ENCODE data around the gene RCSD1. TPM values are rescaled to one million over a fixed set of nuclear protein-coding genes. Genes with fewer than 3 reads are reported as not detected.
A peak's percentile ranks its signal among the peaks of the same experiment; 100 is the strongest.

The RCSD1 gene
- polyA plus RNA-seq, 3 donors: 116 to 218 (median 216) TPM

GRCh38 chr1:167720965-167721616 lies 91.1 kb downstream of the RCSD1 start:
- H3K36me3 ChIP-seq (replicated peaks in 1 of 2; ENCODE audit: control insufficient read depth in 1 of 2, insufficient read depth in 2 of 2, low read length in 2 of 2): no peaks in the 10 kb centered on the region
- H3K4me3 ChIP-seq (replicated peaks in 1 of 3; ENCODE audit: low read depth in 2 of 3, low read length in 3 of 3): peak overlapping the region; percentile 87 to 98 (median 89)
- no peak for TF ChIP-seq CTCF (IDR thresholded peaks at IDR 0.05)
- DNase-seq: peak; percentile 56 to 67 (median 58)
- H3K9me3 Mint-ChIP-seq: peaks cover 0 to 1% (median 0%) of the 10 kb centered on the region in 7 donors
- peaks cover 59% of the 10 kb centered on the region for H3K4me1 Mint-ChIP-seq
- peaks cover 1 to 6% (median 4%) of the 10 kb centered on the region in 3 donors for H3K27me3 Mint-ChIP-seq (ENCODE audit: low read depth in 3 of 3)
- H4K20me1 ChIP-seq (ENCODE audit: insufficient read depth, low read length): peaks cover 30% of the 10 kb centered on the region
- H3K9me3 ChIP-seq (replicated peaks in 1 of 2; ENCODE audit: control insufficient read depth in 1 of 2, insufficient read depth in 1 of 2, low read length in 2 of 2): no peaks in the 10 kb centered on the region
- no peaks in the 10 kb centered on the region for H3K27me3 ChIP-seq (ENCODE audit: control insufficient read depth in 2 of 2, insufficient read depth in 2 of 2, low read length in 2 of 2)
- H3K36me3 Mint-ChIP-seq: peaks cover 0 to 3% of the 10 kb centered on the region in 2 donors
- H3K79me2 ChIP-seq (ENCODE audit: insufficient read depth, low read length): peaks cover 29% of the 10 kb centered on the region
- H3K4me3 Mint-ChIP-seq: peak overlapping the region; percentile 95 to 99
- H3K4me2 ChIP-seq (replicated peaks; ENCODE audit: extremely low read depth, low read length, poor library complexity, severe bottlenecking): peak overlapping the region; percentile 98
- peaks cover 29 to 42% of the 10 kb centered on the region in 2 donors for H3K4me1 ChIP-seq (ENCODE audit: control insufficient read depth in 1 of 2, insufficient read depth in 2 of 2, low read length in 2 of 2)
- peak overlapping the region; percentile 83 for H3K9ac ChIP-seq (ENCODE audit: insufficient read depth, low read length, poor library complexity, severe bottlenecking)
- peak overlapping the region; percentile 55 to 83 for H3K27ac ChIP-seq (ENCODE audit: low read depth in 1 of 2, low read length in 2 of 2)
- H3K27ac Mint-ChIP-seq: peak overlapping the region; percentile 85 to 95 (median 92)
- intact Hi-C loops (cut with micrococcal nuclease): loop anchor here (5.0 kb wide), 2 partner anchors 81 to 216 kb away; partner anchors contain the start of genes DCAF6 (in 1 of the 2) and MPC2 (in 1 of the 2)
- H2AFZ ChIP-seq (ENCODE audit: insufficient read depth, low read depth, low read length, poor library complexity, severe bottlenecking): peak overlapping the region; percentile 96
- 4% methylated on average over 3 of the region's 13 CpGs for WGBS (ENCODE audit: insufficient coverage)

GRCh38 chr1:167721617-167722151 lies 91.7 kb downstream of the RCSD1 start, which contains the start of gene MPZL1:
MPZL1 (plus strand) TSS chr1:167721982; CDS start chr1:167722152, 170 bp downstream.
- peaks cover 35% of the 10 kb centered on the region for H4K20me1 ChIP-seq (ENCODE audit: insufficient read depth, low read length)
- intact Hi-C loops (cut with micrococcal nuclease): loop anchor here (5.0 kb wide), 2 partner anchors 81 to 216 kb away; partner anchors contain the start of genes DCAF6 (in 1 of the 2) and MPC2 (in 1 of the 2)
- H3K27ac ChIP-seq (ENCODE audit: low read depth in 1 of 2, low read length in 2 of 2): peak within 1 kb of the TSS; percentile 55 to 83
- DNase-seq: peak; percentile 89 to 93 (median 91)
- TF ChIP-seq CTCF (IDR thresholded peaks at IDR 0.05): no peak
- under 1% methylated on average over 52 of the region's 52 CpGs for WGBS (ENCODE audit: insufficient coverage)
- H3K27me3 Mint-ChIP-seq (ENCODE audit: low read depth in 3 of 3): peaks cover 1 to 6% (median 2%) of the 10 kb centered on the region in 3 donors
- H3K4me1 ChIP-seq (ENCODE audit: control insufficient read depth in 1 of 2, insufficient read depth in 2 of 2, low read length in 2 of 2): peaks cover 28 to 37% of the 10 kb centered on the region in 2 donors
- peak within 1 kb of the TSS; percentile 83 for H3K9ac ChIP-seq (ENCODE audit: insufficient read depth, low read length, poor library complexity, severe bottlenecking)
- peak within 1 kb of the TSS; percentile 96 for H2AFZ ChIP-seq (ENCODE audit: insufficient read depth, low read depth, low read length, poor library complexity, severe bottlenecking)
- H3K36me3 Mint-ChIP-seq: peaks cover 0 to 3% of the 10 kb centered on the region in 2 donors
- H3K36me3 ChIP-seq (replicated peaks in 1 of 2; ENCODE audit: control insufficient read depth in 1 of 2, insufficient read depth in 2 of 2, low read length in 2 of 2): no peaks in the 10 kb centered on the region
- no peaks in the 10 kb centered on the region for H3K27me3 ChIP-seq (ENCODE audit: control insufficient read depth in 2 of 2, insufficient read depth in 2 of 2, low read length in 2 of 2)
- peaks cover 0 to 1% (median 0%) of the 10 kb centered on the region in 7 donors for H3K9me3 Mint-ChIP-seq
- peak within 1 kb of the TSS; percentile 87 to 98 (median 89) for H3K4me3 ChIP-seq (replicated peaks in 1 of 3; ENCODE audit: low read depth in 2 of 3, low read length in 3 of 3)
- no peaks in the 10 kb centered on the region for H3K9me3 ChIP-seq (replicated peaks in 1 of 2; ENCODE audit: control insufficient read depth in 1 of 2, insufficient read depth in 1 of 2, low read length in 2 of 2)
- peaks cover 58% of the 10 kb centered on the region for H3K4me1 Mint-ChIP-seq
- peak within 1 kb of the TSS; percentile 98 for H3K4me2 ChIP-seq (replicated peaks; ENCODE audit: extremely low read depth, low read length, poor library complexity, severe bottlenecking)
- H3K79me2 ChIP-seq (ENCODE audit: insufficient read depth, low read length): peaks cover 35% of the 10 kb centered on the region
- H3K27ac Mint-ChIP-seq: peak within 1 kb of the TSS; percentile 85 to 95 (median 92)
- peak within 1 kb of the TSS; percentile 95 to 99 for H3K4me3 Mint-ChIP-seq

Measured in CD14-positive monocyte (primary cell).